KMS-11 (cell line): ENCODE results near the gene XRCC4.

Source experiments
- H2AFZ ChIP-seq: fragments of 200-600 bp; sonication (generic); 2 replicates; pipeline ENCODE4 v1.6.1; 2016; ENCODE audit warnings: antibody characterized with exemption, mixed run types, low read depth
- H3K27ac ChIP-seq: fragments of 200-600 bp; sonication (generic); 2 replicates; pipeline ENCODE4 v1.6.1; 2016; ENCODE audit warnings: mild to moderate bottlenecking, mixed run types
- H3K27me3 ChIP-seq: fragments of 200-600 bp; sonication (generic); 2 replicates; pipeline ENCODE4 v1.6.1; 2017; ENCODE audit warnings: mild to moderate bottlenecking, low read depth, mixed run types, moderate library complexity; ENCODE audit not compliant: insufficient read depth
- H3K36me3 ChIP-seq: fragments of 200-600 bp; sonication (generic); 2 replicates; pipeline ENCODE4 v1.6.1; 2017; ENCODE audit warnings: mild to moderate bottlenecking, mixed run types; ENCODE audit not compliant: insufficient read depth
- H3K4me1 ChIP-seq: fragments of 200-600 bp; sonication (generic); 2 replicates; pipeline ENCODE4 v1.6.1; 2016; ENCODE audit warnings: mild to moderate bottlenecking, low read depth, mixed run types; ENCODE audit not compliant: poor library complexity, severe bottlenecking
- H3K4me2 ChIP-seq: fragments of 200-600 bp; sonication (generic); 2 replicates; pipeline ENCODE4 v1.7.0; 2016; ENCODE audit warnings: mild to moderate bottlenecking, mixed run types
- H3K4me3 ChIP-seq: fragments of 200-600 bp; sonication (generic); IDR thresholded peaks from 2 replicates; pipeline ENCODE4 v1.6.1; 2017; ENCODE audit warnings: low read depth, low read length, mixed read lengths; ENCODE audit not compliant: insufficient read depth
- H3K79me2 ChIP-seq: fragments of 200-600 bp; sonication (generic); 2 replicates; pipeline ENCODE4 v1.6.1; 2016; ENCODE audit warnings: low read depth, mixed run types; ENCODE audit not compliant: insufficient read depth
- H3K9ac ChIP-seq: fragments of 200-600 bp; sonication (generic); 2 replicates; pipeline ENCODE4 v1.6.1; 2016; ENCODE audit warnings: mild to moderate bottlenecking, mixed run types
- H4K20me1 ChIP-seq: fragments of 200-600 bp; sonication (generic); 2 replicates; pipeline ENCODE4 v1.6.1; 2016; ENCODE audit warnings: mild to moderate bottlenecking, mixed run types; ENCODE audit not compliant: insufficient read depth
- CTCF ChIP-seq: fragments of 200-600 bp; sonication (generic); conservative IDR thresholded peaks from 2 replicates; pipeline ENCODE4 v1.6.1; 2017; ENCODE audit warnings: low read depth, mild to moderate bottlenecking, antibody characterized with exemption, low read length, moderate library complexity, mixed read lengths

The XRCC4 gene

GRCh38 chr5:83097689-83098231 lies 20.4 kb downstream of the XRCC4 start:
- Histone ChIP-seq H3K27me3 (no peaks in the 10 kb centered on the region), H3K36me3 (no peaks in the 10 kb centered on the region), H3K9ac (no peak overlapping the region), H4K20me1 (no peaks in the 10 kb centered on the region), H3K79me2 (no peaks in the 10 kb centered on the region), H3K4me2 (no peak overlapping the region), H2AFZ (no peak overlapping the region), H3K27ac (no peak overlapping the region), H3K4me3 (no peak overlapping the region), H3K4me1 (peaks cover 20% of the 10 kb centered on the region)
- TF ChIP-seq CTCF = no peak

GRCh38 chr5:83099001-83099400 lies 21.7 kb downstream of the XRCC4 start:
- Histone ChIP-seq H3K79me2 (no peaks in the 10 kb centered on the region), H4K20me1 (no peaks in the 10 kb centered on the region), H3K27me3 (no peaks in the 10 kb centered on the region), H3K4me1 (peaks cover 20% of the 10 kb centered on the region), H3K4me3 (no peak overlapping the region), H3K27ac (no peak overlapping the region), H3K9ac (no peak overlapping the region), H2AFZ (no peak overlapping the region), H3K4me2 (no peak overlapping the region), H3K36me3 (no peaks in the 10 kb centered on the region)
- TF ChIP-seq CTCF = no peak

GRCh38 chr5:83099445-83099844 lies 22.1 kb downstream of the XRCC4 start:
- Histone ChIP-seq H4K20me1 (no peaks in the 10 kb centered on the region), H3K4me1 (peaks cover 20% of the 10 kb centered on the region), H3K9ac (no peak overlapping the region), H3K27ac (no peak overlapping the region), H3K79me2 (no peaks in the 10 kb centered on the region), H3K36me3 (no peaks in the 10 kb centered on the region), H2AFZ (no peak overlapping the region), H3K4me3 (no peak overlapping the region), H3K27me3 (no peaks in the 10 kb centered on the region), H3K4me2 (no peak overlapping the region)
- TF ChIP-seq CTCF = no peak

GRCh38 chr5:83101514-83101913 lies 24.2 kb downstream of the XRCC4 start:
- H3K36me3 ChIP-seq = no peaks in the 10 kb centered on the region
- H3K79me2 ChIP-seq = no peaks in the 10 kb centered on the region
- no peak for TF ChIP-seq CTCF
- H3K27me3 ChIP-seq = no peaks in the 10 kb centered on the region
- no peak overlapping the region for H3K27ac ChIP-seq
- H2AFZ ChIP-seq = no peak overlapping the region
- peaks cover 20% of the 10 kb centered on the region for H3K4me1 ChIP-seq
- H3K4me2 ChIP-seq = no peak overlapping the region
- H4K20me1 ChIP-seq = no peaks in the 10 kb centered on the region
- H3K4me3 ChIP-seq = no peak overlapping the region
- no peak overlapping the region for H3K9ac ChIP-seq
